SU-DHL-6 (cell line): ENCODE measurements around the gene MUTYH.

Experiments used
- CTCF ChIP-seq: fragments of 200-600 bp; sonication (generic); IDR thresholded peaks from one replicate; pipeline ENCODE4 v1.5.1; 2017; ENCODE audit warnings: antibody characterized with exemption, mild to moderate bottlenecking, low read length, moderate library complexity; ENCODE audit not compliant: insufficient read depth, poor library complexity, severe bottlenecking
- EZH2phosphoT487 ChIP-seq: fragments of 200-600 bp; sonication (generic), shearing (Covaris generic); conservative IDR thresholded peaks from 2 replicates; pipeline ENCODE4 v1.6.1; 2018; ENCODE audit warnings: mild to moderate bottlenecking, antibody characterized with exemption, low read length, moderate library complexity, mixed read lengths

- TF ChIP-seq CTCF (no peak), EZH2phosphoT487 (no peak)
Measured at GRCh38 chr1:45339789-45340558, at the start of gene MUTYH, which contains the start of gene TOE1.
